Activated CD4-positive, alpha-beta memory T cell treated with anti-CD3 and anti-CD28 coated beads, Interleukin-2, amount 10 ng/mL, durations not matched to agents 7 days and 5 days (primary cell): ENCODE measurements around the gene CCT8. TPM values are rescaled to one million over a fixed set of nuclear protein-coding genes. Genes with fewer than 3 reads are reported as not detected.

Source experiments
- CTCF ChIA-PET: fragments of 350-600 bp; sonication (Branson Sonifier 250); formaldehyde crosslinking; loops from one replicate; lab custom pipeline; 2021; ENCODE audit warnings: antibody characterized with exemption, inconsistent platforms; lab: Charles Lee
- POLR2A ChIA-PET: fragments of 350-600 bp; sonication (Branson Sonifier 250); formaldehyde crosslinking; loops from one replicate; lab custom pipeline; 2021; ENCODE audit warnings: antibody characterized with exemption; lab: Charles Lee
- DNase-seq: peaks from one replicate; pipeline ENCODE4 v3.0.0-alpha.2; 2020
- H3K27ac Mint-ChIP-seq: one replicate; pipeline ENCODE4 v1.8.0; 2021; ENCODE audit warnings: mild to moderate bottlenecking, mixed read lengths
- H3K27me3 Mint-ChIP-seq: one replicate; pipeline ENCODE4 v1.8.0; 2021; ENCODE audit warnings: mixed read lengths
- H3K36me3 Mint-ChIP-seq: one replicate; pipeline ENCODE4 v1.8.0; 2021; ENCODE audit warnings: low read depth, mixed read lengths
- H3K4me1 Mint-ChIP-seq: one replicate; pipeline ENCODE4 v1.8.0; 2021; ENCODE audit warnings: mixed read lengths
- H3K4me3 Mint-ChIP-seq: one replicate; pipeline ENCODE4 v1.8.0; 2021; ENCODE audit warnings: mild to moderate bottlenecking, mixed read lengths
- H3K9me3 Mint-ChIP-seq: one replicate; pipeline ENCODE4 v1.8.0; 2021; ENCODE audit warnings: mixed read lengths
- total RNA-seq, 2 experiments: library from RNA; stranded (reverse); gene quantifications; one replicate each; pipeline ENCODE4 v1.2.3, GENCODE V29; 2021

Gene CCT8
- total RNA-seq, 2 experiments from 2014 or later: 214 to 216 TPM

DNA sequence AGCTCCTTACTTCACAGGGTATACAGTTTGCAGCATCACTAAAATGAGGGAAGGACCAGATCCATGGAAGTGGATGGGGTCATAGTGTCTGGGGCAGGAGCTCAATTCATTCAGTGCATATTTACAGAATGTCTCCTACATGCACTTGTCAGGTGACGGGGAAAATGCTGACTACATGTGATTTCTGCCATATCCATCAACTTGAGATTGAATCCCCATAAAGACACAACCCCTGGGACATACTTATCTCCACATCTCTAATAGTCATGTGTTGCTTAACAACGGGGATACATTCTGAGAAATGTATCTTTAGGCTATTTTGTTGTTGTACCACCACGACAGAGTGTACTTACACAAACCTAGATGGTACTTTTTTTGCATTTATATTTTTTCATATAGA, 66.3 kb downstream of the CCT8 start:
- Mint-ChIP-seq H3K9me3 (no peaks in the 10 kb centered on the region), H3K27ac (no peak overlapping the region), H3K4me3 (no peak overlapping the region), H3K36me3 (peaks cover 15% of the 10 kb centered on the region), H3K4me1 (peaks cover 8% of the 10 kb centered on the region), H3K27me3 (no peaks in the 10 kb centered on the region)
- no peak for DNase-seq
- POLR2A ChIA-PET: interaction anchor here (1.1 to 2.4 kb wide), 2 partner anchors 11 to 65 kb away, joined by 3 to 7 read pairs; no protein-coding TSS in a partner anchor
- CTCF ChIA-PET: interaction anchor here (1.1 kb wide), 1 partner anchor 66 kb away, joined by 3 read pairs; no protein-coding TSS in a partner anchor

Other genes starting within 250 kb of the CCT8 start
- gene LTN1, start 80.8 kb downstream of the CCT8 start, total RNA-seq: 10 to 100 TPM; 25.8 to 26.5 TPM
- 1 to 10 TPM; 6.5 to 6.9 TPM for gene RWDD2B, start 54.3 kb downstream of the CCT8 start, total RNA-seq
- gene USP16, start 49.0 kb downstream of the CCT8 start, total RNA-seq: 10 to 100 TPM; 34.3 to 37.1 TPM
- 1 to 10 TPM; 6.7 to 7.7 TPM for gene MAP3K7CL, start 57.0 kb upstream of the CCT8 start, total RNA-seq
- gene BACH1, start 225.3 kb upstream of the CCT8 start, total RNA-seq: 10 to 100 TPM; 21.6 to 26.2 TPM